ENCODE results near the gene NTF3. TPM values are rescaled to one million over a fixed set of nuclear protein-coding genes. Genes with fewer than 3 reads are reported as not detected.

The NTF3 gene
- total RNA-seq, 1 experiment from 2014 or later: not detected

GRCh38 chr12:5537771-5538170 is 105.9 kb downstream of the NTF3 start:
- TF ChIP-seq POLR2AphosphoS5 (IDR thresholded peaks at IDR 0.05; ENCODE audit: low read depth, low read length): no peak
- no peak for TF ChIP-seq CTCF (IDR thresholded peaks at IDR 0.05)
- no peak for TF ChIP-seq SIN3A (IDR thresholded peaks at IDR 0.05; ENCODE audit: borderline replicate concordance, insufficient read depth, low read depth, low read length)
- TF ChIP-seq TCF7L2 (IDR thresholded peaks at IDR 0.05; ENCODE audit: low read depth, low read length): no peak
- TF ChIP-seq REST (IDR thresholded peaks at IDR 0.05; ENCODE audit: insufficient read depth in 1 of 2, low read depth in 2 of 2, low read length in 1 of 2): no peak
- in situ Hi-C loops (cut with HindIII; ENCODE audit: low pct_unique_long_range_greater_than_20kb, low sequenced_read_pairs) (no loop called here), intact Hi-C loops (cut with micrococcal nuclease; ENCODE audit: unreplicated experiment) (no loop called here)
- DNase-seq (ENCODE audit: low read depth, low spot score) (no peak), ATAC-seq (no peak)
- H3K36me3 ChIP-seq (ENCODE audit: control insufficient read depth, insufficient read depth, low read length): no peaks in the 10 kb centered on the region
- ChIA-PET CTCF (no interaction called here), POLR2A (no interaction called here)
- H3K27ac ChIP-seq (ENCODE audit: low read length): no peak overlapping the region
- H3K27me3 ChIP-seq (ENCODE audit: control insufficient read depth, insufficient read depth, low read length): no peaks in the 10 kb centered on the region; the same call in 1 of the 2 replicates
- no TSS peak for BruUV-seq (replicated peaks)
- no peaks in the 10 kb centered on the region for H3K4me1 ChIP-seq (ENCODE audit: control insufficient read depth, insufficient read depth, low read length)
- no peaks in the 10 kb centered on the region for H3K9me3 ChIP-seq (ENCODE audit: control insufficient read depth, insufficient read depth, low read depth, low read length)
- H3K4me3 ChIP-seq (ENCODE audit: low read depth in 2 of 2, low read length in 2 of 2): no peak overlapping the region

Data from Panc1 (cell line).